SJCRH30 (cell line): ENCODE data around the gene DLX2. TPM values are rescaled to one million over a fixed set of nuclear protein-coding genes. Genes with fewer than 3 reads are reported as not detected.

ENCODE experiments used
- DNase-seq, 2 experiments: peaks; one replicate each; pipeline ENCODE4 v3.0.0-alpha.2; 2015 to 2020
- H3K27ac ChIP-seq: fragments of 250-450 bp; sonication (Bioruptor Pico); 2 replicates; pipeline ENCODE4 v1.5.1; 2020; ENCODE audit warnings: mild to moderate bottlenecking, moderate library complexity
- H3K27me3 ChIP-seq: fragments of 250-450 bp; sonication (Bioruptor Pico); 2 replicates; pipeline ENCODE4 v1.5.1; 2020; ENCODE audit warnings: mild to moderate bottlenecking, moderate library complexity
- H3K36me3 ChIP-seq: fragments of 250-450 bp; sonication (Bioruptor Pico); 2 replicates; pipeline ENCODE4 v1.5.1; 2020; ENCODE audit warnings: mild to moderate bottlenecking, moderate library complexity
- H3K4me1 ChIP-seq: fragments of 250-450 bp; sonication (Bioruptor Pico); 2 replicates; pipeline ENCODE4 v1.5.1; 2020; ENCODE audit warnings: mild to moderate bottlenecking, moderate library complexity
- H3K4me3 ChIP-seq: fragments of 250-450 bp; sonication (Bioruptor Pico); 2 replicates; pipeline ENCODE4 v1.5.1; 2020; ENCODE audit warnings: mild to moderate bottlenecking, moderate library complexity
- H3K9me3 ChIP-seq: fragments of 250-450 bp; sonication (Bioruptor Pico); replicated peaks from 2 replicates; pipeline ENCODE4 v1.5.1; 2020; ENCODE audit warnings: mild to moderate bottlenecking, moderate library complexity
- total RNA-seq: library from RNA; depleted of rRNA; stranded (reverse); fragments of >200 nt; shearing (Covaris generic); gene quantifications from 2 replicates; pipeline ENCODE4 v1.2.3, GENCODE V29; 2014

Gene DLX2
- total RNA-seq, 1 experiment from 2014 or later: 0.89 TPM

DNA sequence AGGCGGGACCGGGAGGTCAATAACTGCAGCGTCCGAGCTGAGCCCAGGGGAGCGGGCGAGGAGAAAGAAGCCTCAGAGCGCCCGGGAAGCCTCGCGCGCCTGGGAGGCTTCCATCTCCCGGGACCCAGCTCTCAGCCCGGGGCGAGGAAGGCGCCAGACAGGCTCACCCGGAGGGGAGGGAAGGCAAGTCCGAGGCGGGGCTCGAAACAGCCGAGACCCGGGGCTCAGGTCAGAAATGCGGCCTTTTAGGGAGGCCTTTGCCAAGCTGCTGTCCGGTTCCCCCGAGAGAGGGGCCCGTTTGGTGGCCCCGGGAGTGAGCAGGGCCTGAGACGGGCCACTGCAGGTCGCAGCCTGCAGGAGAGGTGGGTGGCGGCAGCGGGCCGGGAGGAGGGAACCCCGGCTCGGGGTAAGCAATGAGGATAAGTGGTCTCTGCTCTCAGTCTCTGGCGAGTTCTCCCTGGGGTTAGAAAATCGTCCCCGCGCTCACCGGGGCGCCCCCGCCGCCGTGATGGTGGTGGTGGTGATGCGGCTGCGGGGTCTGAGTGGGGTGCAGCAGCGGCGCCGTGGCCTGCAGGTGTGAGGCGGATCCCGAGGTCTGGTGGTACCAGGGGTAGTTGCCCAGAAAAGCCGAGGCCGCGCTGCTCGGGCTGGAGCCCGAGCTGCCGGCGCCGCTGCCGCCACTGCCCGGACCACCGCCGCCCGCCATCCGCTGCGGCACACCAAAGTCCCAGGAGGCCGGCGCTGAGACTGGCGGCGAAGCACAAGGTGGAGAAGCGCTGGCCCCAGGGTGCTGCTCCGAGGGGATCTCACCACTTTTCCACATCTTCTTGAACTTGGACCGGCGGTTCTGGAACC lies 2.4 kb downstream of the DLX2 start:
- H3K9me3 ChIP-seq: no peaks in the 10 kb centered on the region
- no peaks in the 10 kb centered on the region for H3K4me1 ChIP-seq
- H3K4me3 ChIP-seq: no peak overlapping the region
- H3K27me3 ChIP-seq: no peaks in the 10 kb centered on the region
- no peak overlapping the region for H3K27ac ChIP-seq
- no peaks in the 10 kb centered on the region for H3K36me3 ChIP-seq
- no peak for DNase-seq

DNA sequence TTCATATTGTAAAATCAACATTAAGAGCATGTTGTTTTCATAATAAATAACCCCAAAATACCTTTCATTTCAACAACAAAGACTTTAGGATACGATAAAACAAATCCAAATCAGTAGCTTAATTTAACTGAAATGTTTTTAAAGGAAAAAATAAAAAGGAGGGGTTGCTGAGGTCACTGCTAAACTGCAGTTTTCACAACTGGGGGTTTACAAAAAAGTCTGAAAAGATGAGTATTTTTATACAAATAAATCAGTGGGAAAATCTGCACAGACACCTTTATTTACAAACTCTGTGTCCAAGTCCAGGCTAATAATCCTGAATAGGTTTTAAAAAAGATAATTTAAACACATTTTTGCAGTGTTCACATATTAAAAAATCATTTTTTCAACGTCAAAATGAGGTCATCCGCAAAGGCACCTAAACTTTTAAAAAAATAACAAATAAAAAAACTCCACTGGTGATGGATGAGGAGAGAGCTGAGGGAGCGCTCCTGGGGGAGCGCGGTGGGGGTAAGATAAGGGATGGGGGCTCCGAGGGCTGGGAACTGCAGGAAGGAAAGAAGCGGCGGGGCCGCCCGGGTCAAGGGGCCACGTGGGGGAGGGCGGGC lies 3.1 kb downstream of the DLX2 start:
- Histone ChIP-seq H3K4me3 (peak overlapping the region; percentile 42), H3K27me3 (no peaks in the 10 kb centered on the region), H3K4me1 (no peaks in the 10 kb centered on the region)

DNA sequence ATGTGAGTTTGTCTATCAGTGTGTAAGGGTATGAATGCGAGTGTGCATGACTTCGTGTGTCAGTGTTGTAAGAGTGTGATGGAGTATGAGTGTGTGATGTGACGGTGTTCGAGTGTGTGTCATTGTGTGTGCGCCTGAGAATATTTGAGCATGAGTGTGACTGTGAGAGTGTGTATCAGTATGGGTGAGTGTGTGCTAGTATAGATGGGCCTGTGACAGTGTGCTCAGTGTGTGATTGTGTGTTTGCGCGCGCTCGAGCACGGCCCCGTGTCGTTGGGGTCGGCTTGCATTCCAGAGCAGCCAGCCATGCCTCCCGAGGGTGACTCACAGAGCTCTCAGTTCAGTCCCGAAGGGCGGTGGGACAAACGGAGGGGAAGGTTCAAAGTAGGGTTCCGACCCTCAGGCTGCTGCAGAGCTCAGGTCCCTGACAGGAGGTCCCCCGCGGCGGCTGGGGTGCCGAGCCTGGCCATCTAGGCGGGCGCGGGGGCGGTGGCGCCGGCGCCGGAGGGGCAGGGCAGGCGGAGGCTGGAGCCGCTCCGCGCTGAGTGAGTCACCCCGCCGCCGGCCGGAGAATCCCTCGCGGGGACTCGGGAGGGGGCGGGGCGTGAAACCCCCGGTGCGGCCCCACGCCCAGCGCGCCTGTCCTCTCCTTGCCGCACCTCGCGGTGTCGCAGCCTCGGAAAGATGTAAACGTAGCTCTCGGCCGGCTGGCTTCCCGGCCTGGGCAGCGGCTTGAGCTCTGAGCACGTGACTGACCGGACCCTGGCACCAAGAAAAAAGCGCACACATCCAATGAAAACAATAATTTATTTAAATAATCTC lies 3.8 kb downstream of the DLX2 start:
- peak overlapping the region; percentile 42 for H3K4me3 ChIP-seq
- H3K4me1 ChIP-seq: no peaks in the 10 kb centered on the region
- DNase-seq: peak; percentile 46 to 59
- peak overlapping the region; percentile 18; the same call in 1 of the 2 replicates for H3K27ac ChIP-seq
- H3K36me3 ChIP-seq: no peaks in the 10 kb centered on the region
- H3K9me3 ChIP-seq: no peaks in the 10 kb centered on the region
- H3K27me3 ChIP-seq: no peaks in the 10 kb centered on the region

More for the DNA sequence above, 3.1 kb downstream of the DLX2 start:
- no peak for DNase-seq
- no peaks in the 10 kb centered on the region for H3K9me3 ChIP-seq
- H3K27ac ChIP-seq: no peak overlapping the region; the same call in 1 of the 2 replicates
- H3K36me3 ChIP-seq: no peaks in the 10 kb centered on the region

DNA sequence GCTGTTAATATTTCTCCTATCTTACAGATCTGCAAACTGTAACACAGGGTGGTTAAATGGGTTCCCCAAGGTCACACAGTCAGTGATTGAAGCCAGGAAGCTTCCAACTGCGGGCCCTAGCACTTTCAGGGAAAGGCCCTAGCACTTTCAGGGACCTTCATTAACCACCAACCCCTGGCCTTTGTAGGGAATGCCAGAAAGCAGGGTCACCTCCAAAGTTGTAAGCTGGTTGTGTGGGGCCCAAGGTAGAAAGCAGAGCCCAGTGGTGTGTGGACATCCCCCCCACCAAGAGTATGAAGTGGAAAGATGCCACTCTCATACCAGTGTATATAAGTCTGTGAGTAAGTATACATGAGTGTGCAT lies 4.4 kb downstream of the DLX2 start:
- H3K9me3 ChIP-seq: no peaks in the 10 kb centered on the region
- no peaks in the 10 kb centered on the region for H3K27me3 ChIP-seq
- H3K4me1 ChIP-seq: no peaks in the 10 kb centered on the region
- H3K4me3 ChIP-seq: no peak overlapping the region
- no peak overlapping the region for H3K27ac ChIP-seq
- no peak for DNase-seq
- no peaks in the 10 kb centered on the region for H3K36me3 ChIP-seq

DNA sequence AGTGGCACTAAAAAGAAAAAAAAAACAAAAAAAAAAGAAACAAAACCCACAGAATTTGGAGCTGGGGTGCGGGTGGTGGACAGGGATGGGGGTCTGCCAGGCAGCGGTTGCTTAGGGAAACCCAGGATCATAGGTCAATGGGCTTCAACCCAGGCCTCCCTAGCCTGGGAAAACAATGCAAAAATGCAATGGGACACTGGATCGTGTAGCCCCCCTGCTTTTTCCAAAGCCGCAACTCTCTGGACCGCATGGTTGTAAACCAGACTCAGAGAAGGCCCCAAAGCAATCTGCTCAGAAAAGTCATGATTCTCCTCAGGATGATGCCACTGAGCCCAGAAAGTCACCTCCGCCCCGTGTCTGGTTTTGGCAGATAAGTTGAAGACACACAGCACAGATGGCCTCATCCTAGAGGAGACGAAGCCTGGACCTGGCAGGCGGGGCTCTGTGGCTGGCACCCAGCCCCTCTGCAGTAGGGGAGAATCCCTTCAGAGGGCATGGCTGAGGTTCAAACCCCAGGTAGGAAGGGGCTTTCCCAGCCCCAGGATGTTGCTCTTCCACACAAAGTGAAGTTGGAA lies 5.1 kb downstream of the DLX2 start:
- no peak overlapping the region for H3K27ac ChIP-seq
- H3K4me3 ChIP-seq: peak overlapping the region; percentile 74
- no peaks in the 10 kb centered on the region for H3K9me3 ChIP-seq
- no peaks in the 10 kb centered on the region for H3K4me1 ChIP-seq
- H3K27me3 ChIP-seq: no peaks in the 10 kb centered on the region
- no peak for DNase-seq
- no peaks in the 10 kb centered on the region for H3K36me3 ChIP-seq

DNA sequence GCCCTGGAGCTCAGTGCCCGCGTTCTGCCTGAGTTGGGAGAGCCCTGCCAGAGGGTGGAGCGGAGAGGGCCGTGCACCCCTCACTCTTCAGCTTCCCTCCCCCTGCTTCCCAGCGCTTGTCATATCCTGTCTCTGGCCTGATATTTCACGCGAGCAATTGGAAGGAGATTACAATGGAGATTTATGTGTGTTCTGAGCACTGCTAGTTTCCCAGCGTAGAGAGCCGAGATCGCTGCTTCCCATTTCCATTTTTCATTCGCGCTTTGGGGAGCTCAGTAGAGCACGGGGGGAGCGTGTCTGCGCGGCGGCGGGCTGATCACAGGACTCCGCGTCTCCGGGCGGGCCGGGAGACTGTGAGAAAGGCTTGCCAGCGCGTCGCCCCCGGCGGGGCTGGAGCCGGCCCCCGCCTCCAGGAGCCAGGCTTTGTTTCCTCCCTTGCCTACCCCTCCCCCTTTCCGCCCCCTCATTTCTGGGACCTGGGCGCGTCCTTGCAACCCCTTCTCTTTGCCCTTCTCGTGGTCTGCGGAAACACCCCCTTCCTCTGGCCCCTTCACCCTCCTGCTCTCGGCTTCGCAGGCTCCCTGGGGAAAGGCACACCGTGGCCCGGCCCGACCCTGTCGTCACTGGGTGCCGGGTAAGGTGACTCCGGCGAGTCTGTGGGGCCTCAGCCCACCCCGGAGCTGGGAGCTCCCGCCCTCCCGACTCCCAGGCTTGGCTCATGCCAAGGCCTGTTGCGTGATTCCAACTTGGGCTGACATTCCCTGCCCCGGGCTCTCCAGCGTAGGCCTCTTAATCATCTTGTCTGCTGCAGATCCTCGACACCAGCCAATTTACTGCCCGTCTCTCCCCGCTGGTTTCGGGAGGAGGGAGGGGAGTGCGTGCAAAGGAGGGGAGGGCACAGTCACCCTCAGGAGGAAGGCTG lies 5.8 kb downstream of the DLX2 start:
- no peaks in the 10 kb centered on the region for H3K4me1 ChIP-seq
- H3K9me3 ChIP-seq: no peaks in the 10 kb centered on the region
- peak overlapping the region; percentile 74 for H3K4me3 ChIP-seq
- H3K27me3 ChIP-seq: no peaks in the 10 kb centered on the region
- peak; percentile 36 to 51 for DNase-seq
- peak overlapping the region; percentile 41; the same call in 1 of the 2 replicates for H3K27ac ChIP-seq
- no peaks in the 10 kb centered on the region for H3K36me3 ChIP-seq

DNA sequence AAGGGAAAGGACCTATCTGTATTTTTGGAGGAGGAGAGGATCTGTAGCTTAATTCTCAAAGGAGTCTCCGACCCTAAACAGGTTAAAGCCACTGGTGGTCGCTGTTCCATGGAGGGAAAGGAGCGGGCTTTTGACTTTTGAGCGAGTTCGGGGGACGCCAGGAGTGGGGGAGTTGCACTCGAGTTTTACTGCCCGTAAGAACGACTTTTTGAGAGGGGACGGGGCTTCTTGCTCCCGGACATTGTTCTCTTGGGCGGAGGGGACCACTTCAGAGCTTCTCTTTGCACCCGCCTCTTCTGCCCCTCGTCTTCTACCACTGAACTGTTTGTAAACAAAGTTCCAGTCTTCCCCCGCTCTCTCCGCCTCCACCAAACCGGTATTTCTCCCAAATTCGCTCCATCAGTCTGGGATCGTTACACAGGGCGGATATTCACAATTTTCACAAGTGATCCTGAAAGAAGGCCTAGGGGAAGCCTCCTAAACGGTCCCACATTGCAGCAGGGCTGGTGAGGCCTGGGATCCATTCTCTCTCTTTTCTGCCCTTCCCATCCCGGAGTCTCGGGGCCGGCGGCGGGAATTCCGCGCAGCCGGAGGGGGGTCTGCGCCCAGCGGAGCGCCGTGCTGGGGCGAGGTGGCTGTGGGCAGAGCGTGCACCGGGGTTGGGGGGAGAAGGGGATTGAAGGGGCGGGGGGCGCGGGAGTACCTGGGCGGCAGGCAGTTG lies 6.6 kb downstream of the DLX2 start:
- peak; percentile 28 to 58 for DNase-seq
- no peaks in the 10 kb centered on the region for H3K9me3 ChIP-seq
- H3K27me3 ChIP-seq: no peaks in the 10 kb centered on the region
- H3K4me3 ChIP-seq: peak overlapping the region; percentile 74
- H3K27ac ChIP-seq: peak overlapping the region; percentile 56; the same call in 1 of the 2 replicates
- H3K4me1 ChIP-seq: no peaks in the 10 kb centered on the region
- H3K36me3 ChIP-seq: no peaks in the 10 kb centered on the region

DNA sequence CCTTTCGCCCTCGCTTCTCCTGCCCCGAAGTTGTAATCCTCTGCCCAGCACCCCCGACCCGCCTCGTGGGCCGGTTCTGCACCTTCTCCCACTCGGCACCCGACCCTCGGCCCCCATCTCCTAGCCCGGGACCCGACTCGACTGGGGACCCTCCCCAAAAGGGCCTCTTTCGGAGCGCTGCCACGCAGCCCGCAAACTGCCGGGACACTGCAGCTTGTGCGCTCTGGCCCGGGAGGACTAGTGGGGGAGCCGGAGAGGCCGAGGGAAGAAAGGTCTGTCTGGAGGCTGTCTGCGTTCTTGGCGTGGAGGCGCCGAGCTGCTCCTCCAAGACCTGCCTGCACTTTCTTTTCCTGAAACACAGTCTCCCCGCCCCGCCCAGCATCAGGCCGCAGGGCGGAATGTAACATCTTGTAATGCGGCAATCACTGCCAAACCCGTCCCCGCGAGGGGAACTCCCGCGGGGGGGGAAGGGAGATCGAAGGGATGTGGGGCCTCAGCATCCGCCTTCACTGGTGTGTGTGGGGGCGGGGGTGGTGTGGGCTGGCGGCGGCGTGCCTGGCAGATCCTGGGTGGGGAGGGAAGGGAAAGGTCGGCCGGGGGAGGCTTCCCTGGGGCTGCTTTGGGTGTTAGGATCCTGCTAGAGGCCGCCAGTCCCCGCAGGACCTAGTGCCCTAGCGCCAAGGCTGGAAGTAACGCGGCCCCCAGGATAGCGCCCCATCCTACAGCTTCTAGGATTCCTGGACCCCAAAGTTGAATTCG lies 7.4 kb downstream of the DLX2 start:
- peak; percentile 67 to 71 for DNase-seq
- Histone ChIP-seq H3K4me1 (no peaks in the 10 kb centered on the region), H3K27me3 (no peaks in the 10 kb centered on the region)

DNA sequence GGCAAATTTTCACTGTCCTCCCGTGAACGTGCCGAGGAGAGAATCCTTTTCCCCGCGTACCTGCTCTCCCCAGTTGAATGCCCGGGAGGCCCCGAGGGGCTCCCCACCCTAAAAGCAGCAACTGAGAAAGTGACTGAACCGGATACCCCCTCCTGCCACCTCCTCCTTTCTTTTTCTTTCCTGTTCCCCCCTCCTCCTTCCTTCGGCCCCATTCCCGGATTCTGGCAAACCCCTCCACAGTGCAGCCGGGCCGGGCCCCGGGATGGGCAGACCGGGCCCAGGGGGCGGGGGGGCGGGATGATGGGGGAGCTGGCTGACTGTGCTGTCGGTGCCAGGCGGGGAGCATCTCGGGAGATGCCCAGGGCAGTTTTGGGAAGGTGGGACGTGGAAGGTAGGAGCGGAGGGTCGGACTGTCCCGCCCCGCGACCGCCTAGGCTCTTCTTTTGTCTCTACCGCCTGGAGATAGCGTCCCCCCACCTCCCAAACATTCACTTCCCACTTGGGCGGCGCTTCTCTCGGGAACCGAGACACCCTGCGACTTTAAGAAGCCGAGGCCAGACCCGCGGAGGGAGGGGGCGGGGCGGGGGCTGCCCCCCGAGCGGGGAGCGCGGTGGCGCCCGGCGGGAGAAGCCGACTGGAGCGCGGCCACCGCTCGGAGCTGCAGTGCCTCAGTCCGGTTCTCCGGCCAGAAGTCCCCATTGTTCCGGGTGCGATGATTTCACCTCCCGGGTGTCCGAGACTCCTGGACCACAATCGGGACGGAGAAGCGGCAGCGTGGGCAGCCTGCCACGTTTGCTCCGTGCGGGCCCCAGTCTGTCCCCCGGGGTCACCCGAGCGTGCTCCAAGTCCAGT lies 8.2 kb downstream of the DLX2 start:
- no peaks in the 10 kb centered on the region for H3K9me3 ChIP-seq
- peak; percentile 75 to 82 for DNase-seq
- no peaks in the 10 kb centered on the region for H3K27me3 ChIP-seq
- peak overlapping the region; percentile 56 for H3K27ac ChIP-seq
- H3K4me3 ChIP-seq: peak overlapping the region; percentile 74
- H3K4me1 ChIP-seq: no peaks in the 10 kb centered on the region
- H3K36me3 ChIP-seq: no peaks in the 10 kb centered on the region

More for the DNA sequence above, 7.4 kb downstream of the DLX2 start:
- peak overlapping the region; percentile 56 for H3K27ac ChIP-seq
- peak overlapping the region; percentile 74 for H3K4me3 ChIP-seq
- H3K36me3 ChIP-seq: no peaks in the 10 kb centered on the region
- no peaks in the 10 kb centered on the region for H3K9me3 ChIP-seq

DNA sequence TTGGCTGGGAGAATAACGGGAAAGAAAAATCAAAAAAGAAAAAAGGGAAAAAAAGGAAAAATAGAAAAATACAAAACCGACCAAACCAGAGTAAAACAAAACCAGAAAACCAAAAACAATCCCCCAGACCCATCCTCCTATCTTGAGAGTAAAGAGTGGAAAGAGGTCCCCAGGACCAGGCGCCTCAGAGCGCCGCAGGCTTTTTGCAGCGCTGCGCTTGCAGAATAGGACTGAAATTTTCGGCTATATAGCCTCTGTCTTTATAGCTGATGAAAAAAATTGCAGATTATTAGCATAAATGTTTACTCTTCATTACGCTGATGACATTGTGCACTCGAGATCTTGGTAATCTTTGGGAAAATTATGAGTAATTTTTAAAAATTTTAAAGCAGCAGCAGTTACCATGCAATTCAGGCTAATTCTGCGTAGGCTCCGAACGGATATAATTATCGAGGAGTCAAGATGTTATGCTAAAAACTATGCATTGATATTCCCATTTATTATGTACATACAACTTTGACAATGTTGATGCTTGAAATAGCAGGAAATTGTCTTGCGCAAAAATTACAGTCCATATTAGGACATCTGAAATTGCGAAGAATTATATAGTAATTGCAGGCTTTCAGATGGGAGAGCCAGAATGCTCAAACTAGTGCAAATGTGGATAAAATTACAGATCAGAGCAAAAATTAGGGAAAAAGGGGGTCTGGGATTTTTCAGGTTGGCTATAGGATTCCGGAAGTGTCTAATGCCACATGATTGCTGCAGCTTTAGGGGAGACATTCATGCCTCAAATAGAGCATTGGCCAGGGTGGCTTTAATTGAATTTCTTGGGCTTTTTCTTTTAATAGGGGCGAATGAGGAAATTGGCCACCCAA lies 9.0 kb downstream of the DLX2 start:
- Histone ChIP-seq H3K27me3 (no peaks in the 10 kb centered on the region), H3K4me1 (no peaks in the 10 kb centered on the region), H3K9me3 (no peaks in the 10 kb centered on the region), H3K36me3 (0 out of 2 replicates have a peak, but pooled peaks cover 2% of the 10 kb centered on the region), H3K4me3 (peak overlapping the region; percentile 74), H3K27ac (no peak overlapping the region; the same call in 1 of the 2 replicates)
- DNase-seq: no peak

DNA sequence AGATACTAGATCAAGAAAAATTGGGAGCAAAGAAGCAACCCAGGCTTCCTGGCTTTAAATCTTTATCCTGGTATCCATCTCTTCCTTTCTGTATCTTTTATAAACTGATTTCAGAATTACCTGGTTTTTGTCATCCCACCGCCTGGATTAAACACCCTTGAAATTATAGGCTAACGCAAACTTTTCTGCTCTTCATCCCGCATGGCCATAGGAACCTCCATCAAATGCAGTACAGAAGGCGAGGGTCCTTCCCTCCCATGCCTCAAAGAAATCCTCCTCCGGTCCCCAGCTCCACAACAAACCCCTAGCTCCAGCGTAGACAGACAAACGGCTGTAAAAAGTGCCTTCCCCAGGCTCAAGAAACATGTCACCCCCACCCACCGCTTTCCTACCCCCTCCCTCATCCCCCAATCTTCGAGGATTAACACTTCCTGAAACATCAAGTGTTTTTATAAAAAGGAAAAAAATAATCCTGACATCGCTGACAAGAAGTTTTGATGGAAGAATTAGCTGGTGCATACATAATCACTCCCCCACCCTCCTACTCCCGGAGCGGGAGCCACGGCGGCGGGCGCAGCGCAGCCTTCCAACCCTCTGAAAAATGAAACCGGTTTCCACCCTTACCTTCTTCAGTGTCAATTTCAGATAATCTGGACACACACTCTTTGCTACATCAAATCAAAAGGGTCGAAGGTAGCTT lies 9.8 kb downstream of the DLX2 start:
- Histone ChIP-seq H3K27ac (no peak overlapping the region), H3K4me1 (no peaks in the 10 kb centered on the region), H3K36me3 (0 out of 2 replicates have a peak, but pooled peaks cover 4% of the 10 kb centered on the region), H3K4me3 (no peak overlapping the region), H3K9me3 (no peaks in the 10 kb centered on the region), H3K27me3 (no peaks in the 10 kb centered on the region)
- no peak for DNase-seq
